CD4-positive, alpha-beta T cell treated with Interleukin-12 subunit alpha and Interleukin-12 subunit beta, for 1 hour (primary cell): Measurements from ENCODE around the gene TMC1.
"Not testable (repeated sequence)": the region's sequence is repeated elsewhere in the genome, so short reads cannot be mapped to it uniquely, and the experiment has no call there.

Experiments used
- DNase-seq: peaks from one replicate; pipeline ENCODE4 v3.0.0-alpha.2; 2020

Gene TMC1

GRCh38 chr9:72521416-72521815, at the start of gene TMC1:
Gene TMC1 (plus strand): TSS chr9:72521608. CDS start chr9:72648649, 127,041 bp downstream.
- DNase-seq, result not testable (repeated sequence)

- no peak for DNase-seq
Observed at GRCh38 chr9:72473474-72474261, 47.7 kb upstream of the TMC1 start.

- DNase-seq, result no peak
Observed at GRCh38 chr9:72474676-72475075, 46.7 kb upstream of the TMC1 start.

GRCh38 chr9:72476100-72476499, 45.3 kb upstream of the TMC1 start:
- DNase-seq, result no peak

GRCh38 chr9:72476617-72477437, 44.6 kb upstream of the TMC1 start:
- DNase-seq, result peak; percentile 3

GRCh38 chr9:72477930-72478518, 43.4 kb upstream of the TMC1 start:
- no peak for DNase-seq

DNA sequence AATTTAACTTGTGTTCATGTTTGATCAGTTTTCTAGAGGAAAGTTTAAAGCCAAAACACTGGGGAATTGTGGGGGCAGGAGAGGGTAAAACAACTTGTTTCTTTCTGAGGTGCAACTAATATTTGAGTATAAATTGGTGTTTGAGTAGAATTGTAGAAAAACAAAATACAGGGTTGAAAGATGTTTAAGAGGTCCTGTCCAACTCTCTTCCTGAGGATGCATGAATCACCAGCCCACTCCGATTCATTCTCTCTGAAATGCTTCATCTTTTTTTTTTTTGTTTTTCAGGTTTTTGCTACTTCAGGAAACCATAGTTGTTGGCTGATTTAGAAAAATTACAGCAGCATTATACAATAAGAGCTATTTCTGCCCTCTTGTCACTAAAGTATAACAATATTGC, 42.4 kb upstream of the TMC1 start:
- no peak for DNase-seq

DNA sequence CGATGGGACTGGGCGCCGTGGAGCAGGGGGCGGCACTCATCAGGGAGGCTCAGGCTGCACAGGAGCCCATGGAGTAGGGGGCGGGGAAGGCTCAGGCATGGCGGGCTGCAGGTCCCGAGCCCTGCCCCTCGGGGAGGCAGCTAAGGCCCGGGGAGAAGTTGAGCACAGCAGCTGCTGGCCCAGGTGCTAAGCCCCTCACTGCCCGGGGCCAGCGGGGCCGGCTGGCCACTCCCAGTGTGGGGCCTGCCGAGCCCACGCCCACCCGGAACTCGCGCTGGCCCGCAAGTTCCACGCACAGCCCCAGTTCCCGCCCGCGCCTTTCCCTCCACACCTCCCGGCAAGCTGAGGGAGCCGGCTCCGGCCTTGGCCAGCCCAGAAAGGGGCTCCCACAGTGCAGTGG, 41.1 kb upstream of the TMC1 start:
- DNase-seq, result not testable (repeated sequence)

DNA sequence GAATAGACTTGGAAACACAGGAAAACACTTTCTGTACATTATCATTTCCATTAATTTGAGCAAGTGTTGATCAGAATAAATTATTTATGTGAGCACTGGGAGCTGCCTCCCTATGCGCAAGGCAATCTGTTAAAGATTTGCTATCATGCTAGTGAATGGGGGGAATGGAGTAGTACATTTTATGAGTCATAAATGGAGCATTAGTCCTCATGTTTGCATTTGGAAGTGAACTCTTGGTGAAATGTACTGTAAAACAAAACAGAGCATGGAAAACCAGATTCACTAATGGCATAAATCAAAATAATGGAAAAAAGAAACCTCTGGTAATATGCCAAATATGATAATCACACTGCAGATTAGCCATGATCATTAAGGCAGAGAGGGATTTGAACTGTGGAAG, 40.5 kb upstream of the TMC1 start:
- no peak for DNase-seq

GRCh38 chr9:72485821-72486593, 35.4 kb upstream of the TMC1 start:
- no peak for DNase-seq

- DNase-seq, result no peak
Observed at GRCh38 chr9:72486594-72486955, 34.8 kb upstream of the TMC1 start.

DNA sequence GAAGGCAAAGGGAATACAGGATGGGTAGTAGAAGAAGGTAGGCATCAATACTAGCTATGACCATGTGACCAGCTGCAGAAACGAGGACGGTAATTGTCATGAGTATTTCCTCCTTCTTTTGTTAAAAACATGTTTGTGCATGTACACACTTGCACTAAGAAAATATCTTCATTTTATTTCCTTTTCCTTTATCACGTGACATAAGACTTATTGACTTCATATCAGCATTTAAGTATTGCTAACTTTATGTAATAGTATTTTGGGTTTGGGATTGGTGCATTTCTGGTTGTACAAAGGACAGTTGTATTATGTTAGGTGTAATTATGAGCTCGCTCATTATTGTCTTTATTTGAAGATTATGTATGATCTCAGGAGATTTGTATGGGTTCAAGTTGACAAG, 33.7 kb upstream of the TMC1 start:
- DNase-seq, result not testable (repeated sequence)

DNA sequence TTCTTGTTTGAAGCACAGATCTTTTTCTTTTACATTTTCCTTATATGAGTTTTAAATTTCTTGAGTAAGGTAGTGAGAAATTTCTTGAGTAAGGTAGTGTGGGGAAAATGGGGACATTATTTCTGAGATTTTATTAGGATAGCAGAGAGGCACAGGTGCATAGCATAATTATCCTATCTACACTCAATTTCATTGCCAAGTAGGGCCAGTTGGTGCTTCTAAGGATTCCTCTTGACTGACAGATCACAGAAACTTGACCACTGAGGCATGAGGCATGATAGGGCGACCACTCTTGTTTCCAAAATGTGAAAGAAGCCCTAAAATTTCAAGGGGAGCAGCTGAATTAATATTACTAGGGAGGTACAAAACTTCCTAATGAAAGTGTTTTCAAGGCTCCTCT, 31.4 kb upstream of the TMC1 start:
- no peak for DNase-seq

DNA sequence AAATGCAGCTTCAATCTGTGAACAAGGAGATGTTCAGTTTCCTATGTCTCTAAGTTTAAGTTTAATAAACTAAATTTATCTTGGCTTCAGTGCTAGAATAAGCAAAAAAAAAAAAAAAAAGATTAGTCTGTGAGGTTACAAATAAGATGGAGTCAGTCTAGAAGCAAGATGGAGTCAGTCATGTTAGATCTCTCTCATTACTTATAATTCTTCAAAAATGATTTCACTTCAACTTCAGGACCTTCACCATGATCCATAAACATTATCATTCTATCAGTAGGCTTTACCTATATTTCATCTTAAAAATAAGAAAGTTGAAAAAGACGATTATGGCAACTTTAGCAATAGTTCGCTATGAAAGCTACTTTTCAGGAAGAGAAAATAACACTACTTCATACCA, 30.2 kb upstream of the TMC1 start:
- no peak for DNase-seq

DNA sequence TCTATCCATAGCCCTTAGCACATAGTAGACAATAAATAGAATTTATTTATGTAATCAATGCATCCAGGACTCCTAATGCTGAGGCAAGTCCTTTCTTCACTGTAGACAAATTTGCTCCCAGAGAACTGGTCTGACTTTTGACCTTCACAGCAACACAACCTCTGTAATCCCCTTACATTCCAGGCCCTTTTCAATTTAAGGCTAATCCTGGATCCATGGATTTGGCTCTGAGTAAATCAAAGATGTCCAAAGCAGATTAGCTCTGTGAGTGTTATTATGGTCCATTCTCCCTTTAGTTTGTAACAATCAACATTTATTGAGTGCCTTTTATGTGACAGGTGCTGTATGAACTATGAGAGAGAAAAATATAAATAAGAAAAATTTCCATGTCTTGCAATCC, 27.4 kb upstream of the TMC1 start:
- no peak for DNase-seq

GRCh38 chr9:72497447-72498046, 23.9 kb upstream of the TMC1 start:
- DNase-seq, result no peak

GRCh38 chr9:72506615-72507014, 14.8 kb upstream of the TMC1 start:
- DNase-seq, result no peak

- no peak for DNase-seq
Observed at GRCh38 chr9:72509053-72509452, 12.4 kb upstream of the TMC1 start.

DNA sequence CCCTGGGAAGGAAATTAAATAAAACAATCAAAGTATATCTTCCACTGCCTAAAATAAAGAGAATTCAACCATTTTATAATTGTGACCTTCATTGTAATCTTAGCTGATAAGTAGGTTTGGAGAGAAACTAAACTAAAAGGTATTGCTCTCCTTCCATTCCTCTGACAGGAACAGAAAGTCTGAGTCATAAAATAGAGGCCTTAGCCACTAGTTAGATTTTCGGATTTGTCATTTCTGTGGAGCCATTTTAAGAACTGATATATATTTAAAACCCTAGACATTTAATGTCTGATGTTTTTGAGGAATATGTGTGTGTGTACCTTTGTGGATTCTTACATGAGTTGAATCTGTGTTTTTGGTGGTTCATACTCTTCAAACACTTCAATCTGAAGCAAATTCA, 11.8 kb upstream of the TMC1 start:
- no peak for DNase-seq

- not testable (repeated sequence) for DNase-seq
Observed at GRCh38 chr9:72521011-72521410, 397 bp upstream of the TMC1 start.

GRCh38 chr9:72524820-72525540, 3.6 kb downstream of the TMC1 start:
- DNase-seq, result peak; percentile 31
